Stomach (tissue), 4 donors: ENCODE measurements around the gene OPN1MW.
"Not testable (repeated sequence)": the region's sequence is repeated elsewhere in the genome, so short reads cannot be mapped to it uniquely, and the experiment has no call there.

ENCODE experiments used
- CTCF ChIP-seq, 7 experiments: fragments of 450-650 bp in 4 of 7; fragments of 200-600 bp in 3 of 7; sonication (generic) in 3 of 7; IDR thresholded peaks; one replicate each; pipeline ENCODE4 v1.5.1; 2016 to 2019; ENCODE audit warnings: antibody characterized with exemption in 7 of 7, control low read depth in 2 of 7, mild to moderate bottlenecking in 1 of 7
- EP300 ChIP-seq: sonication (generic); formaldehyde crosslinking; IDR thresholded peaks from one replicate; pipeline ENCODE4 v1.6.1; 2017; ENCODE audit warnings: antibody characterized with exemption
- POLR2A ChIP-seq, 4 donors: fragments of 450-650 bp; IDR thresholded peaks; one replicate each; pipeline ENCODE4 v1.6.1; 2016; ENCODE audit warnings: antibody characterized with exemption in 4 of 4, control low read depth in 2 of 4, mild to moderate bottlenecking in 1 of 4, moderate library complexity in 1 of 4
- POLR2AphosphoS5 ChIP-seq, 3 donors: sonication (generic); formaldehyde crosslinking; IDR thresholded peaks; one replicate each; pipeline ENCODE4 v1.6.1; 2016; ENCODE audit warnings: antibody characterized with exemption in 3 of 3

GRCh38 chrX:154183794-154184193 lies 1.4 kb downstream of the OPN1MW start:
- TF ChIP-seq POLR2A (IDR thresholded peaks at IDR 0.05); CTCF (IDR thresholded peaks at IDR 0.05); POLR2AphosphoS5 (IDR thresholded peaks at IDR 0.05); EP300: not testable (repeated sequence)
